B cell (primary cell): ENCODE results near the gene GNPDA1. TPM values are rescaled to one million over a fixed set of nuclear protein-coding genes. Genes with fewer than 3 reads are reported as not detected.

Source experiments
- ATAC-seq: fragments of 200-7000 bp; cut with Tn5 transposase; one replicate; pipeline ENCODE4 v1.10.0; 2021; ENCODE audit warnings: low read depth, mild to moderate bottlenecking, moderate number of reproducible peaks, moderate library complexity
- CTCF ChIA-PET: fragments of 350-600 bp; sonication (Branson Sonifier 250); formaldehyde crosslinking; loops from one replicate; lab custom pipeline; 2021; ENCODE audit warnings: antibody characterized with exemption, inconsistent platforms; lab: Charles Lee
- POLR2A ChIA-PET: fragments of 350-600 bp; sonication (Branson Sonifier 250); formaldehyde crosslinking; loops from one replicate; lab custom pipeline; 2021; ENCODE audit warnings: antibody characterized with exemption; lab: Charles Lee
- DNase-seq: peaks from one replicate; pipeline ENCODE4 v3.0.0; 2013
- H2AFZ ChIP-seq: 2 replicates; pipeline ENCODE4 v1.6.1; 2012; ENCODE audit warnings: mild to moderate bottlenecking, low read depth, low read length; ENCODE audit not compliant: insufficient read depth, poor library complexity, severe bottlenecking
- H3K27ac ChIP-seq, 2 donors: 1 replicate in 1 of 2; 2 replicates in 1 of 2; pipeline ENCODE4 v1.5.1; 2012 to 2013; ENCODE audit warnings: low read length in 2 of 2, mild to moderate bottlenecking in 2 of 2, moderate library complexity in 1 of 2
- H3K27me3 ChIP-seq, 4 experiments: fragments of 200-600 bp in 1 of 4; sonication (generic) in 1 of 4; replicated peaks in 1 of 4; 1 replicate in 2 of 4; 2 replicates in 2 of 4; pipeline versions ENCODE4 v1.6.1 to v1.7.0; 2013 to 2016; ENCODE audit warnings: low read length in 3 of 4, mild to moderate bottlenecking in 2 of 4, mixed read lengths in 1 of 4, moderate library complexity in 1 of 4; ENCODE audit not compliant: insufficient read depth in 4 of 4, control insufficient read depth in 3 of 4; ENCODE audit errors: control extremely low read depth in 1 of 4
- H3K36me3 ChIP-seq, 2 experiments: replicated peaks in 1 of 2; 1 replicate in 1 of 2; 2 replicates in 1 of 2; pipeline versions ENCODE4 v1.6.1 to v1.7.1; 2013; ENCODE audit warnings: low read length in 1 of 2; ENCODE audit not compliant: insufficient read depth in 2 of 2, control insufficient read depth in 1 of 2; ENCODE audit errors: control extremely low read depth in 1 of 2, extremely low read depth in 1 of 2
- H3K4me1 ChIP-seq, 2 donors: fragments of 200-600 bp in 1 of 2; sonication (generic) in 1 of 2; 1 replicate in 1 of 2; 2 replicates in 1 of 2; pipeline versions ENCODE4 v1.5.1 to v1.6.1; 2013 to 2017; ENCODE audit warnings: low read length in 2 of 2; ENCODE audit not compliant: control insufficient read depth in 2 of 2, insufficient read depth in 2 of 2
- H3K4me2 ChIP-seq: replicated peaks from 2 replicates; pipeline ENCODE3; 2012; ENCODE audit warnings: mild to moderate bottlenecking, low read depth, low read length; ENCODE audit not compliant: poor library complexity, severe bottlenecking
- H3K4me3 ChIP-seq, 5 experiments: fragments of 200-600 bp in 1 of 5; sonication (generic) in 1 of 5; 1 replicate in 3 of 5; 2 replicates in 2 of 5; pipeline versions ENCODE4 v1.5.1 to v1.7.0; 2011 to 2016; ENCODE audit warnings: low read length in 4 of 5, mild to moderate bottlenecking in 4 of 5, low read depth in 2 of 5, control low read depth in 1 of 5, moderate library complexity in 1 of 5; ENCODE audit not compliant: insufficient read depth in 1 of 5; ENCODE audit errors: control extremely low read depth in 1 of 5, extremely low read depth in 1 of 5
- H3K79me2 ChIP-seq: fragments of 200-600 bp; sonication (generic); one replicate; pipeline ENCODE4 v1.6.0; 2016; ENCODE audit warnings: low read length; ENCODE audit not compliant: control insufficient read depth, insufficient read depth
- H3K9ac ChIP-seq: fragments of 200-600 bp; sonication (generic); 2 replicates; pipeline ENCODE4 v1.6.1; 2017; ENCODE audit warnings: mild to moderate bottlenecking, low read length, moderate library complexity
- H3K9me3 ChIP-seq, 3 donors: one replicate each; pipeline versions ENCODE4 v1.6.1 to v1.7.1; 2013; ENCODE audit warnings: low read length in 2 of 3; ENCODE audit not compliant: control insufficient read depth in 2 of 3, insufficient read depth in 1 of 3; ENCODE audit errors: control extremely low read depth in 1 of 3
- H4K20me1 ChIP-seq: 2 replicates; pipeline ENCODE4 v1.6.0; 2012; ENCODE audit warnings: mild to moderate bottlenecking, low read length; ENCODE audit not compliant: insufficient read depth, control insufficient read depth, poor library complexity, severe bottlenecking
- H3K27ac Mint-ChIP-seq: one replicate; pipeline ENCODE4 v1.8.0; 2021; ENCODE audit warnings: mixed read lengths
- H3K27me3 Mint-ChIP-seq: one replicate; pipeline ENCODE4 v1.8.0; 2021; ENCODE audit warnings: mixed read lengths
- H3K4me1 Mint-ChIP-seq: one replicate; pipeline ENCODE4 v1.8.0; 2021; ENCODE audit warnings: mixed read lengths
- H3K4me3 Mint-ChIP-seq: one replicate; pipeline ENCODE4 v1.8.0; 2021; ENCODE audit warnings: mixed read lengths
- H3K9me3 Mint-ChIP-seq: one replicate; pipeline ENCODE4 v1.8.0; 2022; ENCODE audit warnings: mixed read lengths; ENCODE audit not compliant: insufficient read depth
- CTCF ChIP-seq: fragments of 200-600 bp; IDR thresholded peaks from one replicate; pipeline ENCODE4 v1.8.0; 2022; ENCODE audit warnings: antibody characterized with exemption, mild to moderate bottlenecking
- EZH2 ChIP-seq: IDR thresholded peaks from 2 replicates; pipeline ENCODE4 v1.6.1; 2012; ENCODE audit warnings: borderline replicate concordance, low read depth, mild to moderate bottlenecking, moderate library complexity, low read length; ENCODE audit not compliant: insufficient read depth, poor library complexity, severe bottlenecking
- WGBS: methylation state at CpG from one replicate; pipeline ENCODE4 v1.1.5; 2013; ENCODE audit warnings: missing lambda C conversion rate; ENCODE audit not compliant: insufficient coverage; 5-methylcytosine and 5-hydroxymethylcytosine counted together
- intact Hi-C: fragments of 100-400 bp; cut with micrococcal nuclease; formaldehyde crosslinking; loops from one replicate; pipeline ENCODE4 v1.10.0; 2022
- polyA plus RNA-seq: library from polyadenylated mRNA; depleted of rRNA; stranded (reverse); fragments of >200 nt; gene quantifications from 2 replicates; pipeline ENCODE4 v1.2.3, GENCODE V29; 2012
- total RNA-seq, 2 donors: library from RNA; stranded (reverse); fragments of 120-200 nt in 1 of 2; gene quantifications; 1 replicate in 1 of 2; 2 replicates in 1 of 2; pipeline versions ENCODE4 v1.2.3 to v1.2.4, GENCODE V29; 2013 to 2022

Gene GNPDA1
- total and polyA plus RNA-seq, 2 donors (not counting 1 experiment from before 2014, with no cell fraction given), result 3.1 to 12.1 TPM

GRCh38 chr5:141954194-141954593, 58.6 kb downstream of the GNPDA1 start:
- Histone ChIP-seq H3K9ac (no peak overlapping the region), H2AFZ (no peak overlapping the region), H3K9me3 (no peaks in the 10 kb centered on the region), H3K79me2 (no peaks in the 10 kb centered on the region), H3K27me3 (no peaks in the 10 kb centered on the region), H3K27ac (no peak overlapping the region), H3K4me1 (peaks cover 0 to 14% of the 10 kb centered on the region in 2 donors), H3K36me3 (peaks cover 0 to 2% of the 10 kb centered on the region in 2 experiments), H4K20me1 (no peaks in the 10 kb centered on the region), H3K4me2 (no peak overlapping the region), H3K4me3 (no peak overlapping the region)
- Mint-ChIP-seq H3K4me3 (no peak overlapping the region), H3K9me3 (no peaks in the 10 kb centered on the region), H3K27ac (no peak overlapping the region), H3K4me1 (peaks cover 16% of the 10 kb centered on the region), H3K27me3 (no peaks in the 10 kb centered on the region)
- DNase-seq (no peak), ATAC-seq (no peak)
- POLR2A ChIA-PET, result no interaction called here
- 84% methylated on average over 2 of the region's 2 CpGs for WGBS
- intact Hi-C loops, result no loop called here
- no peak for TF ChIP-seq CTCF
- TF ChIP-seq EZH2, result no peak
- CTCF ChIA-PET, result interaction anchor here (0.6 to 0.8 kb wide), 2 partner anchors 252 to 317 kb away, joined by 3 read pairs; no protein-coding TSS in a partner anchor

GRCh38 chr5:141952020-141952419, 60.8 kb downstream of the GNPDA1 start:
- peaks cover 0 to 6% of the 10 kb centered on the region in 2 donors for H3K4me1 ChIP-seq
- no peaks in the 10 kb centered on the region for H3K27me3 Mint-ChIP-seq
- TF ChIP-seq CTCF (no peak), EZH2 (no peak)
- no peak overlapping the region for H3K4me3 ChIP-seq
- 24% methylated on average over 2 of the region's 2 CpGs for WGBS
- H3K27ac ChIP-seq, result no peak overlapping the region
- CTCF ChIA-PET, result no interaction called here
- POLR2A ChIA-PET, result no interaction called here
- H3K4me3 Mint-ChIP-seq, result no peak overlapping the region
- no peaks in the 10 kb centered on the region for H3K79me2 ChIP-seq
- H3K9me3 Mint-ChIP-seq, result no peaks in the 10 kb centered on the region
- H3K9me3 ChIP-seq, result no peaks in the 10 kb centered on the region
- no peak overlapping the region for H2AFZ ChIP-seq
- H4K20me1 ChIP-seq, result no peaks in the 10 kb centered on the region
- peaks cover 12% of the 10 kb centered on the region for H3K4me1 Mint-ChIP-seq
- no peaks in the 10 kb centered on the region for H3K27me3 ChIP-seq
- no peak overlapping the region for H3K9ac ChIP-seq
- DNase-seq, result no peak
- H3K36me3 ChIP-seq, result peaks cover 0 to 2% of the 10 kb centered on the region in 2 experiments
- H3K27ac Mint-ChIP-seq, result no peak overlapping the region
- intact Hi-C loops, result no loop called here
- H3K4me2 ChIP-seq, result no peak overlapping the region
- ATAC-seq, result no peak
